NCI-H128 (cell line): Measurements from ENCODE around the gene FAM124A.

ENCODE experiments used
- DNase-seq: peaks from one replicate; lab custom pipeline; 2025; ENCODE audit not compliant: unreplicated experiment; lab: John Stamatoyannopoulos, UW

The FAM124A gene

GRCh38 chr13:51303063-51303552 is 80.9 kb downstream of the FAM124A start:
- DNase-seq: no peak

- no peak for DNase-seq
These were observed 81.7 kb downstream of the FAM124A start for GRCh38 chr13:51303882-51304281.

GRCh38 chr13:51305271-51305967 is 83.2 kb downstream of the FAM124A start:
- DNase-seq: no peak

GRCh38 chr13:51308781-51309180 is 86.6 kb downstream of the FAM124A start:
- no peak for DNase-seq

- no peak for DNase-seq
These were observed 89.0 kb downstream of the FAM124A start for GRCh38 chr13:51311231-51311630.

GRCh38 chr13:51311957-51312520 is 89.8 kb downstream of the FAM124A start:
- no peak for DNase-seq

GRCh38 chr13:51313619-51314018 is 91.4 kb downstream of the FAM124A start:
- no peak for DNase-seq

GRCh38 chr13:51317262-51317661 is 95.1 kb downstream of the FAM124A start:
- no peak for DNase-seq

- DNase-seq: no peak
These were observed 95.8 kb downstream of the FAM124A start for GRCh38 chr13:51318015-51318414.

- no peak for DNase-seq
These were observed 96.7 kb downstream of the FAM124A start for GRCh38 chr13:51318876-51319275.

GRCh38 chr13:51321836-51322235 is 99.6 kb downstream of the FAM124A start:
- no peak for DNase-seq

GRCh38 chr13:51322826-51323225 is 100.6 kb downstream of the FAM124A start:
- DNase-seq: no peak

GRCh38 chr13:51323824-51324511 is 101.8 kb downstream of the FAM124A start:
- no peak for DNase-seq

GRCh38 chr13:51324714-51325420 is 102.7 kb downstream of the FAM124A start:
- no peak for DNase-seq

- DNase-seq: no peak
These were observed 103.6 kb downstream of the FAM124A start for GRCh38 chr13:51325837-51326236.

GRCh38 chr13:51326777-51327176 is 104.6 kb downstream of the FAM124A start:
- no peak for DNase-seq

GRCh38 chr13:51327961-51328360 is 105.8 kb downstream of the FAM124A start:
- DNase-seq: no peak

GRCh38 chr13:51328488-51328887 is 106.3 kb downstream of the FAM124A start:
- DNase-seq: no peak

- no peak for DNase-seq
These were observed 107.4 kb downstream of the FAM124A start for GRCh38 chr13:51329606-51330005.

GRCh38 chr13:51330791-51331190 is 108.6 kb downstream of the FAM124A start:
- no peak for DNase-seq

- no peak for DNase-seq
These were observed 109.2 kb downstream of the FAM124A start for GRCh38 chr13:51331354-51331861.
